Epithelial cell of esophagus (primary cell): ENCODE results near the gene LRRC8E.
A peak's percentile ranks its signal among the peaks of the same experiment; 100 is the strongest.

Experiments
- DNase-seq: peaks from one replicate; pipeline ENCODE4 v3.0.0; 2010; ENCODE audit warnings: low read depth
- H3K4me3 ChIP-seq: 2 replicates; pipeline ENCODE4 v1.5.1; 2011; ENCODE audit warnings: mild to moderate bottlenecking, low read length, control low read depth
- CTCF ChIP-seq: IDR thresholded peaks from 2 replicates; pipeline ENCODE4 v1.5.1; 2011; ENCODE audit warnings: low read depth, mild to moderate bottlenecking, low read length, control low read depth, inconsistent platforms; ENCODE audit not compliant: insufficient read depth; ENCODE audit errors: missing control alignments

Gene LRRC8E

DNA sequence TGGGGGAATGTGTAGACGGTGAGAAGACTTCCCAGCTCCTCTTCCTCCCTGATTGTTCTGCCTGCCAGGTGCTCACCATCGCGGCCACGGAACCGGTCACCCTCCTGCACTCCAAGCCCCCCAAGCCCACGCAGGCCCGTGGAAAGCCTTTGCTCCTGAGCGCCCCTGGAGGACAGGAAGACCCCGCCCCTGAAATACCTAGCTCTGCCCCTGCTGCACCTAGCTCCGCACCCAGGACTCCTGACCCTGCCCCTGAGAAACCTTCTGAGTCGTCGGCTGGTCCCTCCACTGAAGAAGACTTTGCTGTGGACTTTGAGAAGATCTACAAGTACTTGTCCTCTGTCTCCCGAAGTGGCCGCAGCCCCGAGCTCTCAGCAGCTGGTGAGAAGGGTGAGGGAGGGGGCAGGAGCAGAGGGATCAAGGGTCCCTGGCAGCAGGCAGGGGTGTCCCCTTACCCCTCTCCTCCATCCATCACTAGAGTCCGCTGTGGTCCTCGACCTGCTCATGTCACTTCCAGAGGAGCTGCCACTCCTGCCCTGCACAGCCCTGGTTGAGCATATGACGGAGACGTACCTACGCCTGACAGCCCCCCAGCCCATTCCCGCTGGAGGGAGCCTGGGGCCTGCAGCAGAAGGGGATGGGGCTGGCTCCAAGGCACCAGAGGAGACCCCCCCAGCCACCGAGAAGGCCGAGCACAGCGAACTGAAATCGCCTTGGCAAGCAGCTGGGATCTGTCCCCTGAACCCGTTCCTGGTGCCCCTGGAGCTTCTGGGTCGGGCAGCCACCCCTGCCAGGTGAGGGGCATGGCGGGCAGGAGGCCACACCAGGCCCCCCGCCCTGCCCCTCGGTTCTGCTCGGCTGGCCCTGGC lies 33.9 kb downstream of the LRRC8E start:
- no peak overlapping the region for H3K4me3 ChIP-seq
- no peak for DNase-seq
- TF ChIP-seq CTCF, result no peak

- no peak overlapping the region for H3K4me3 ChIP-seq
- no peak for DNase-seq
- no peak for TF ChIP-seq CTCF
These were observed 34.5 kb downstream of the LRRC8E start for GRCh38 chr19:7922836-7923195.

DNA sequence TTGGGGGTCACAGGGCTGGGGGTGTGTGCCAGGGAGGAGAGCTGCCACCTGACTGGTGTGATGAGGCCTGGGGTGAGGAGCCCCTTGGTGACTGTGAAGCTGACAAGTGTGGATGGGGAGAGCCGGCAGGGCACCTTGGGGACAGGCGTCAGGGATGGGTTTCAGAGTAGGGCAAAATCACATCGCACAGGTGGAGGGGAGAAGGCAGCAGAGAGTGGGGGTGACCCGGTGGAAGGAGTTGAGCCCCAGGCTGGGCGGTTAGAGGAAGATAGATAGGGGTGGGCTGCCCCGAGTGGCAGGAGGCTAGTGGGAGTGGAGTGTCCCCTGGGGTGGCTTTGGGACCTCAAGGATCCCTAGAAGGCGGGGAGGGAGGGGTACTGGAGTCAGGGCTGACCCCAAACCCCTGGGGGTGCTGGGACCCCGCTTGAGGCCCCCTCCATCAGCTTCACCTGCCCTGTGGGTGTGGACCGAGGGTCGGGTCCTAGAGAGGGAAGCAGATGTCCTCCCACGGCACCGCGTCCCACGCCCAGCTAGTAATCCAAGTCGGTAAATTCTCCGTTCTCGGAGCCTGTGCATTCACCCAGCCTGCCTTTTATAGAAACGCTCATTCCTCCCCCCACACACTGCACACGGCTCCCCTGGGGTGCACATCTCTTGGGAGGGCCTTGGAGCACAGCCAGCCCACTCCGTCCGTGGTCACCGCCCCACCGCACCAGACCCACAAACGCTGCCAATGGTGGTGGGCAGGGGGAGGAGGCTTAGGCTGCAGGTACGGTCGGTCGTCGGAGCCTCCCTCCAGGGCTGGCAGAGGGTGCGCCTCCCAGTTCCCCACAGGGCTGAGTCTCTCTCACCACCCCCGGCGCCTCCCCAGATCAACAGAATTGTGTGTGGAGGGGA lies 35.2 kb downstream of the LRRC8E start:
- no peak for DNase-seq
- no peak overlapping the region for H3K4me3 ChIP-seq
- no peak for TF ChIP-seq CTCF

DNA sequence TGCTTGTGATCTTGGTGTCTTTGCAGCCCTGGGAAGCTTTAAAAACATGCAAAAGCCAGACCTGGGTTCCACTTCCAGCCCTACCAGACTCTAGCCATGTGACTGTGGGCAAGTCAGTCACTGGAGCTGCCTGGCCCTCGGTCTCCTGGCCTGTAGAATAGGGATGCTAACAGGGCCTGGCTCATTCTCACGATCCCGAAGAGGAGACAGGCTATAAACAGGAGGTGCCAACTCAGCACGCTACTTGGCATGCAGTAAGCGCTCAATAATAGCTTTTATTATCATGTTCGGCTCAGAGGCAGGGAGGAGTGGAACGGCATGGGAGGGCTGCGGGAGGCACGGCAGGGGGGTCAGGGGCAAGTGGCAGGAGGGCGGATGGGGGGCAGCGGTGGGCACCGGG lies 35.9 kb downstream of the LRRC8E start:
- no peak for TF ChIP-seq CTCF
- no peak for DNase-seq
- no peak overlapping the region for H3K4me3 ChIP-seq

- no peak overlapping the region for H3K4me3 ChIP-seq
- TF ChIP-seq CTCF, result no peak
- DNase-seq, result no peak
These were observed 36.4 kb downstream of the LRRC8E start for GRCh38 chr19:7924651-7925170.

- no peak overlapping the region for H3K4me3 ChIP-seq
- peak; percentile 57 for TF ChIP-seq CTCF
- peak; percentile 64 for DNase-seq
These were observed 37.0 kb downstream of the LRRC8E start for GRCh38 chr19:7925171-7925851.
